T-cell (primary cell): ENCODE data around the gene ADAMTS16. TPM values are rescaled to one million over a fixed set of nuclear protein-coding genes. Genes with fewer than 3 reads are reported as not detected.
A peak's percentile ranks its signal among the peaks of the same experiment; 100 is the strongest.

Experiments used
- ATAC-seq, 4 experiments: fragments of 200-7000 bp in 3 of 4; fragments of 150-1000 bp in 1 of 4; cut with Tn5 transposase; replicated peaks in 1 of 4; 1 replicate in 3 of 4; 2 replicates in 1 of 4; pipeline ENCODE4 v1.10.0; 2021; ENCODE audit warnings: moderate library complexity in 3 of 4, mild to moderate bottlenecking in 2 of 4, moderate number of reproducible peaks in 1 of 4
- CTCF ChIA-PET, 2 donors: fragments of 300-600 bp; sonication (Branson Sonifier 250); formaldehyde crosslinking; loops; one replicate each; lab custom pipeline; 2022; ENCODE audit warnings: antibody characterized with exemption in 2 of 2; lab: Charles Lee
- POLR2A ChIA-PET, 2 donors: fragments of 300-600 bp; sonication (Branson Sonifier 250); formaldehyde crosslinking; loops; one replicate each; lab custom pipeline; 2022; ENCODE audit warnings: antibody characterized with exemption in 2 of 2; lab: Charles Lee
- DNase-seq, 35 experiments: peaks; one replicate each; pipeline versions ENCODE4 v3.0.0 to v3.0.0-alpha.2; 2013 to 2023
- H3K27ac ChIP-seq: one replicate; pipeline ENCODE4 v1.5.1; 2013; ENCODE audit warnings: low read length
- H3K27me3 ChIP-seq, 2 experiments: replicated peaks in 1 of 2; 1 replicate in 1 of 2; 2 replicates in 1 of 2; pipeline versions ENCODE4 v1.6.1 to v1.7.0; 2013; ENCODE audit warnings: low read length in 1 of 2, mixed read lengths in 1 of 2; ENCODE audit not compliant: control insufficient read depth in 2 of 2, insufficient read depth in 2 of 2; ENCODE audit errors: extremely low read depth in 1 of 2
- H3K36me3 ChIP-seq, 2 donors: 1 replicate in 1 of 2; 2 replicates in 1 of 2; pipeline versions ENCODE4 v1.6.1 to v1.7.0; 2013; ENCODE audit warnings: low read length in 1 of 2; ENCODE audit not compliant: control insufficient read depth in 2 of 2, insufficient read depth in 1 of 2; ENCODE audit errors: extremely low read depth in 1 of 2
- H3K4me1 ChIP-seq, 2 experiments: 1 replicate in 1 of 2; 2 replicates in 1 of 2; pipeline versions ENCODE4 v1.6.1 to v1.7.0; 2013; ENCODE audit warnings: low read length in 2 of 2, mixed read lengths in 1 of 2; ENCODE audit not compliant: insufficient read depth in 2 of 2, control insufficient read depth in 1 of 2; ENCODE audit errors: extremely low read depth in 1 of 2
- H3K4me3 ChIP-seq, 2 donors: 1 replicate in 1 of 2; 2 replicates in 1 of 2; pipeline versions ENCODE4 v1.5.1 to v1.7.0; 2013; ENCODE audit warnings: mild to moderate bottlenecking in 2 of 2, low read length in 1 of 2, moderate library complexity in 1 of 2; ENCODE audit not compliant: control insufficient read depth in 1 of 2; ENCODE audit errors: extremely low read depth in 1 of 2
- H3K9me3 ChIP-seq: 2 replicates; pipeline ENCODE4 v1.7.0; 2013
- H3K27ac Mint-ChIP-seq, 2 donors: one replicate each; pipeline ENCODE4 v1.8.0; 2020 to 2021; ENCODE audit warnings: mild to moderate bottlenecking in 2 of 2, mixed read lengths in 2 of 2
- H3K27me3 Mint-ChIP-seq, 2 donors: one replicate each; pipeline ENCODE4 v1.8.0; 2021 to 2022; ENCODE audit warnings: mixed read lengths in 2 of 2
- H3K36me3 Mint-ChIP-seq: one replicate; pipeline ENCODE4 v1.8.0; 2021; ENCODE audit warnings: mixed read lengths
- H3K4me1 Mint-ChIP-seq, 3 donors: one replicate each; pipeline ENCODE4 v1.8.0; 2020 to 2022; ENCODE audit warnings: mixed read lengths in 3 of 3, mild to moderate bottlenecking in 1 of 3
- H3K4me3 Mint-ChIP-seq, 3 donors: one replicate each; pipeline ENCODE4 v1.8.0; 2020 to 2022; ENCODE audit warnings: mild to moderate bottlenecking in 3 of 3, mixed read lengths in 3 of 3, moderate library complexity in 3 of 3
- H3K9me3 Mint-ChIP-seq, 3 donors: one replicate each; pipeline ENCODE4 v1.8.0; 2020 to 2022; ENCODE audit warnings: mixed read lengths in 3 of 3
- WGBS: methylation state at CpG from one replicate; pipeline ENCODE4 v1.1.5; 2013; ENCODE audit warnings: missing lambda C conversion rate; ENCODE audit not compliant: insufficient coverage; 5-methylcytosine and 5-hydroxymethylcytosine counted together
- total RNA-seq, 35 experiments: library from RNA in 6 of 35; stranded (reverse) in 6 of 35; fragments of 120-200 nt in 1 of 35; gene quantifications; one replicate each; pipeline versions ENCODE4 v1.2.1 to v1.2.4 and lab custom pipeline; 2013 to 2026

The ADAMTS16 gene
- total RNA-seq, 5 donors from 2014 or later (not counting 1 experiment from before 2014, with no cell fraction given) = 0.06 to 0.09 TPM; not detected in 3

- Mint-ChIP-seq H3K36me3 (no peaks in the 10 kb centered on the region), H3K4me1 (peaks cover 7 to 10% (median 9%) of the 10 kb centered on the region in 3 donors), H3K27me3 (peaks cover 21 to 31% of the 10 kb centered on the region in 2 donors), H3K27ac (no peak overlapping the region), H3K9me3 (no peaks in the 10 kb centered on the region), H3K4me3 (peak overlapping the region in 1 of 3 donors; percentile 51)
- Histone ChIP-seq H3K27me3 (peaks cover 3 to 12% of the 10 kb centered on the region in 2 experiments), H3K4me1 (no peaks in the 10 kb centered on the region), H3K4me3 (no peak overlapping the region), H3K36me3 (no peaks in the 10 kb centered on the region), H3K9me3 (no peaks in the 10 kb centered on the region), H3K27ac (no peak overlapping the region)
- ChIA-PET CTCF (interaction anchor here (0.7 kb wide), 2 partner anchors 20 to 710 kb away, joined by 3 to 4 read pairs; no protein-coding TSS in a partner anchor), POLR2A (no interaction called here)
- 7% methylated on average over 44 of the region's 57 CpGs for WGBS
- DNase-seq (no peak), ATAC-seq (no peak)
Measured at GRCh38 chr5:5140479-5141338, 579 bp downstream of the ADAMTS16 start.

- Mint-ChIP-seq H3K27me3 (peaks cover 21 to 31% of the 10 kb centered on the region in 2 donors), H3K4me1 (peaks cover 7 to 10% (median 9%) of the 10 kb centered on the region in 3 donors), H3K27ac (no peak overlapping the region), H3K9me3 (no peaks in the 10 kb centered on the region), H3K36me3 (no peaks in the 10 kb centered on the region), H3K4me3 (peak overlapping the region in 1 of 3 donors; percentile 51)
- ATAC-seq = no peak
- WGBS = no CpG with 5 or more reads among the region's 4 CpGs
- Histone ChIP-seq H3K27me3 (peaks cover 3 to 12% of the 10 kb centered on the region in 2 experiments), H3K36me3 (no peaks in the 10 kb centered on the region), H3K9me3 (no peaks in the 10 kb centered on the region), H3K27ac (no peak overlapping the region), H3K4me3 (no peak overlapping the region), H3K4me1 (no peaks in the 10 kb centered on the region)
- ChIA-PET CTCF (interaction anchor here (0.7 kb wide), 2 partner anchors 19 to 709 kb away, joined by 3 to 4 read pairs; no protein-coding TSS in a partner anchor), POLR2A (no interaction called here)
- DNase-seq = no peak
Measured at GRCh38 chr5:5141339-5141599, 1.1 kb downstream of the ADAMTS16 start.

DNA sequence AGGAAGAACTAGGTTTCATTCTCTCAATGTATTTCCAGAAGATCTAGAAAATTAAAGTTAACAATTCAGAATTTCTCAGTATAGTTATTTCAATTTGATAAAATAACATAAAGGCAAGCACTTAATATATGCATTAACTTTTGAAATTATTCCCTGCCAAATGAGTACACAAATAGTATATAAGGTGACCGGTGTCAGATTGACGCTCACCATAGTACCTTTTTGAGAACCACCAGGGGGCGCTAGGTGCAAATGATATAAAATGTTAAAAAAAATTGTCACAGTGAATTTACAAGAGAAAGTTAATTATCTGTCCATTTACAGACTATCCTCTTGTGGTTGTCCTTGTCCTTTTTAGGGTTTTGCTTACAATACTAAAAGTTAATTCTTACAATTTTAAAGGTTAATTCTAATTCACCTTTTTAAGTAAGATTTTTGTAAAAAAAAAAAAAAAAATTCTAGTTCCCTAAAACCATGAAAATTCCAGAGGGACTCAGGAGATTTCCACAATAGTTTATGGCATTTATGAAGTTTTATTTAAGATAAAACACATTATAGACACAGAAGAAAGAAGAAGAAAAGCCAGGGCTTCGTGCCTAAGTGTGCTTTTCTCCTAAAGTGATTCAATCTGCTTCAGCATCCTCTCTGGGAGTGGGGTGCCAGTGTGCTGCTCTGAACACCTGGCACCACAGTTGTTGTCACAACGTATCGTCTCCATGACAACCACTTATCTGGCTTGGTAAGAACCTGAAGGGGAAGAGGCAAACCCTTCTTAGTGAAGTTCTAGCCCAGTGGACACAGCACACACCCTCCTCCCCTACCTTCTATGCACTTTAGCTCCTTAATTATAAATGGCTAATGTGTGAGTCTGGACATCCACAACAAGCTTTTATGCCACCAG, 1.7 kb downstream of the ADAMTS16 start:
- peaks cover 7 to 10% (median 9%) of the 10 kb centered on the region in 3 donors for H3K4me1 Mint-ChIP-seq
- CTCF ChIA-PET = no interaction called here

DNA sequence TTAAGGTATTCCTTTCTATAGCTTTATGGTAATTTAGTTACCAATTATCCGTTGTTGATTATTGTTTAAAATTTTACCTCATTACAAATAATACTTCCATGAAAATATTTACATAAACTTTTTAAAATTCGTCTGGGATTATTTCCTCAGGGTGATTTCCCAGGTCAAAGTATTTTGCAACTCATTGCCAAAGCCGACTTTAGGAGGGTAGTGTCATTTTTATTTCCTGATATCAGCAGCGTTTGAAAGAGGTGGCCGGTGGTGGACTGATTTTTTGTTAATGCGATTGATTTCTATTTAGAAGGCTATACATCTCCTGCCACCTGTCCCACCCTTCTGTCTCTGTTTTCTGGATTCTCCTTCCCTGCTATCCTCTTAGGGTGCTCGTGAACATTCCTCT, 4.3 kb downstream of the ADAMTS16 start:
- Histone ChIP-seq H3K36me3 (no peaks in the 10 kb centered on the region), H3K9me3 (no peaks in the 10 kb centered on the region), H3K4me3 (no peak overlapping the region), H3K27me3 (peaks cover 3 to 4% of the 10 kb centered on the region in 2 experiments), H3K4me1 (no peaks in the 10 kb centered on the region), H3K27ac (no peak overlapping the region)
- H3K9me3 Mint-ChIP-seq = no peaks in the 10 kb centered on the region
- peaks cover 17 to 18% of the 10 kb centered on the region in 2 donors for H3K27me3 Mint-ChIP-seq
- H3K36me3 Mint-ChIP-seq = no peaks in the 10 kb centered on the region
- H3K27ac Mint-ChIP-seq = no peak overlapping the region
- H3K4me3 Mint-ChIP-seq = no peak overlapping the region
- DNase-seq (no peak), ATAC-seq (no peak)
- POLR2A ChIA-PET = interaction anchor here in 1 of 2 donors (0.5 kb wide), 1 partner anchor 49 kb away, joined by 3 read pairs; no protein-coding TSS in a partner anchor
- CTCF ChIA-PET = no interaction called here
- no CpG with 5 or more reads among the region's 7 CpGs for WGBS
- H3K4me1 Mint-ChIP-seq = peaks cover 7 to 10% (median 9%) of the 10 kb centered on the region in 3 donors

More for the DNA sequence above, 1.7 kb downstream of the ADAMTS16 start:
- no CpG with 5 or more reads among the region's 6 CpGs for WGBS
- no peak overlapping the region for H3K27ac ChIP-seq
- DNase-seq (peak in 27 of 35 experiments; percentile 6 to 72 (median 26)), ATAC-seq (no peak)
- POLR2A ChIA-PET = no interaction called here
- no peaks in the 10 kb centered on the region for H3K36me3 Mint-ChIP-seq
- no peaks in the 10 kb centered on the region for H3K9me3 Mint-ChIP-seq
- no peaks in the 10 kb centered on the region for H3K4me1 ChIP-seq
- H3K9me3 ChIP-seq = no peaks in the 10 kb centered on the region
- H3K27me3 ChIP-seq = peaks cover 3 to 12% of the 10 kb centered on the region in 2 experiments
- no peak overlapping the region for H3K4me3 Mint-ChIP-seq
- H3K36me3 ChIP-seq = no peaks in the 10 kb centered on the region
- peak overlapping the region in 1 of 2 donors; percentile 55 for H3K27ac Mint-ChIP-seq
- peaks cover 21 to 28% of the 10 kb centered on the region in 2 donors for H3K27me3 Mint-ChIP-seq
- H3K4me3 ChIP-seq = no peak overlapping the region

- Mint-ChIP-seq H3K4me1 (peaks cover 5 to 7% (median 6%) of the 10 kb centered on the region in 3 donors), H3K27me3 (peaks cover 14 to 15% of the 10 kb centered on the region in 2 donors), H3K4me3 (no peak overlapping the region), H3K27ac (no peak overlapping the region), H3K9me3 (peaks cover 3% of the 10 kb centered on the region in 3 donors), H3K36me3 (no peaks in the 10 kb centered on the region)
- Histone ChIP-seq H3K4me1 (no peaks in the 10 kb centered on the region), H3K36me3 (no peaks in the 10 kb centered on the region), H3K9me3 (no peaks in the 10 kb centered on the region), H3K27ac (no peak overlapping the region), H3K4me3 (no peak overlapping the region), H3K27me3 (peaks cover 0 to 3% of the 10 kb centered on the region in 2 experiments)
- WGBS = 80% methylated on average over 16 of the region's 18 CpGs
- no peak for ATAC-seq
- no peak for DNase-seq
- ChIA-PET POLR2A (no interaction called here), CTCF (no interaction called here)
Measured at GRCh38 chr5:5145651-5146529, 5.8 kb downstream of the ADAMTS16 start.
